ENCODE results near the gene EFNB2.
A peak's percentile ranks its signal among the peaks of the same experiment; 100 is the strongest.

Gene EFNB2

GRCh38 chr13:106551350-106551749, 15.9 kb upstream of the EFNB2 start:
- no peak for DNase-seq (ENCODE audit: low read depth in 4 of 4, low spot score in 1 of 4)

- DNase-seq (ENCODE audit: low read depth in 4 of 4, low spot score in 1 of 4) = no peak
These were observed 15.2 kb upstream of the EFNB2 start for GRCh38 chr13:106550570-106551135.

- no peak for DNase-seq (ENCODE audit: low read depth in 4 of 4, low spot score in 1 of 4)
These were observed 12.7 kb upstream of the EFNB2 start for GRCh38 chr13:106548064-106548696.

- no peak for DNase-seq (ENCODE audit: low read depth in 4 of 4, low spot score in 1 of 4)
These were observed 6.4 kb upstream of the EFNB2 start for GRCh38 chr13:106541826-106542225.

- DNase-seq (ENCODE audit: low read depth in 4 of 4, low spot score in 1 of 4) = no peak
These were observed 5.2 kb upstream of the EFNB2 start for GRCh38 chr13:106540613-106541012.

- no peak for DNase-seq (ENCODE audit: low read depth in 4 of 4, low spot score in 1 of 4)
These were observed 2.1 kb upstream of the EFNB2 start for GRCh38 chr13:106537521-106537920.

- DNase-seq (ENCODE audit: low read depth in 4 of 4, low spot score in 1 of 4) = peak; percentile 76 to 96 (median 88)
These were observed 977 bp upstream of the EFNB2 start for GRCh38 chr13:106536244-106537034.

- DNase-seq (ENCODE audit: low read depth in 4 of 4, low spot score in 1 of 4) = no peak
These were observed 567 bp downstream of the EFNB2 start for GRCh38 chr13:106534639-106535551.

GRCh38 chr13:106533943-106534638, 1.4 kb downstream of the EFNB2 start:
- DNase-seq (ENCODE audit: low read depth in 4 of 4, low spot score in 1 of 4) = no peak

- DNase-seq (ENCODE audit: low read depth in 4 of 4, low spot score in 1 of 4) = no peak
These were observed 2.1 kb downstream of the EFNB2 start for GRCh38 chr13:106533101-106533942.

GRCh38 chr13:106532111-106532929, 3.1 kb downstream of the EFNB2 start:
- no peak for DNase-seq (ENCODE audit: low read depth in 4 of 4, low spot score in 1 of 4)

GRCh38 chr13:106530980-106531481, 4.4 kb downstream of the EFNB2 start:
- DNase-seq (ENCODE audit: low read depth in 4 of 4, low spot score in 1 of 4) = no peak

GRCh38 chr13:106530171-106530851, 5.2 kb downstream of the EFNB2 start:
- no peak for DNase-seq (ENCODE audit: low read depth in 4 of 4, low spot score in 1 of 4)

- no peak for DNase-seq (ENCODE audit: low read depth in 4 of 4, low spot score in 1 of 4)
These were observed 5.9 kb downstream of the EFNB2 start for GRCh38 chr13:106529415-106530170.

GRCh38 chr13:106528718-106529414, 6.6 kb downstream of the EFNB2 start:
- no peak for DNase-seq (ENCODE audit: low read depth in 4 of 4, low spot score in 1 of 4)

GRCh38 chr13:106527826-106528225, 7.6 kb downstream of the EFNB2 start:
- no peak for DNase-seq (ENCODE audit: low read depth in 4 of 4, low spot score in 1 of 4)

GRCh38 chr13:106527445-106527801, 8.0 kb downstream of the EFNB2 start:
- DNase-seq (ENCODE audit: low read depth in 4 of 4, low spot score in 1 of 4) = no peak

Measured in stimulated activated CD4-positive, alpha-beta T cell treated with anti-CD3 and anti-CD28 coated beads, Interleukin-1b, Interleukin-23, amount 100 ng/mL, for 24 hours (primary cell).